Ovary (tissue), 9 donors: ENCODE measurements around the gene CHERP. TPM values are rescaled to one million over a fixed set of nuclear protein-coding genes. Genes with fewer than 3 reads are reported as not detected.

Experiments used
- DNase-seq, 5 donors: peaks; one replicate each; pipeline ENCODE4 v3.0.0-alpha.2; 2019 to 2020
- H3K27ac ChIP-seq, 2 donors: fragments of 200-600 bp; one replicate each; pipeline versions ENCODE4 v1.5.1 to v1.8.0; 2019 to 2022
- H3K27me3 ChIP-seq: fragments of 200-600 bp; one replicate; pipeline ENCODE4 v1.8.0; 2022
- H3K36me3 ChIP-seq: fragments of 200-600 bp; sonication (generic); one replicate; pipeline ENCODE4 v1.5.1; 2019
- H3K4me1 ChIP-seq: one replicate; pipeline ENCODE4 v1.8.1; 2013; ENCODE audit warnings: mild to moderate bottlenecking, moderate library complexity; ENCODE audit not compliant: insufficient read depth
- H3K4me3 ChIP-seq: fragments of 200-600 bp; sonication (generic); one replicate; pipeline ENCODE4 v1.5.1; 2017
- H3K9me3 ChIP-seq, 2 donors: fragments of 200-600 bp in 1 of 2; sonication (generic) in 1 of 2; one replicate each; pipeline versions ENCODE4 v1.5.1 to v1.8.1; 2013 to 2019; ENCODE audit warnings: mild to moderate bottlenecking in 1 of 2, moderate library complexity in 1 of 2
- EP300 ChIP-seq: sonication (generic); formaldehyde crosslinking; IDR thresholded peaks from one replicate; pipeline ENCODE4 v1.6.1; 2017; ENCODE audit warnings: antibody characterized with exemption
- POLR2A ChIP-seq: fragments of 450-650 bp; IDR thresholded peaks from one replicate; pipeline ENCODE4 v1.6.1; 2017; ENCODE audit warnings: antibody characterized with exemption, mild to moderate bottlenecking, moderate library complexity
- WGBS, 3 donors: extraction: QIAGEN DNeasy Blood & Tissue Kit in 1 of 3; methylation state at CpG; one replicate each; pipeline versions ENCODE4 v1.1.5 to v1.1.7; 2013 to 2017; 5-methylcytosine and 5-hydroxymethylcytosine counted together
- intact Hi-C, 4 donors: fragments of 100-400 bp; cut with DNase I; formaldehyde crosslinking; loops; one replicate each; pipeline versions ENCODE4 v1.11.0 to v1.15.1; 2022 to 2023
- polyA plus RNA-seq, 2 donors: library from polyadenylated mRNA; stranded (reverse); fragments of 200-250 nt in 1 of 2; fragments of 350-450 nt in 1 of 2; fragmentation: Illumina TruSeq in 1 of 2; extraction: RNeasy Lipid Tissue Mini Kit (QIAGEN cat#74804) in 1 of 2; gene quantifications; one replicate each; pipeline ENCODE4 v1.2.3, GENCODE V29; 2013 to 2014
- total RNA-seq, 7 donors: library from RNA; depleted of rRNA in 2 of 7; stranded (reverse); fragments of >200 nt in 2 of 7; fragmentation: NEBNext Ultra II Directional in 3 of 7; extraction: Animal tissue kit (Norgen Biotek cat#: 25700) in 3 of 7; gene quantifications; one replicate each; pipeline versions ENCODE4 v1.1.0 to v1.2.4, GENCODE V29; 2016 to 2023
- TF ChIP-seq, protein P1 (sequence below), 3 donors: fragments of 450-650 bp in 2 of 3; fragments of 200-600 bp in 1 of 3; IDR thresholded peaks; one replicate each; pipeline versions ENCODE4 v1.5.1 to v1.8.0; 2016 to 2022; ENCODE audit warnings: antibody characterized with exemption in 3 of 3, mild to moderate bottlenecking in 1 of 3
- donor health status: DM: no; HTN: no; CAD: no; lungs with moderate emphysema.
- donor health status: DM: no; HTN: no; CAD: no.
- donor health status: Bipolar disorder and iron deficiency.
- donor health status: DM: yes; HTN: yes; CAD: no.
- donor health status: DM: no; HTN: no; CAD: no.
- donor health status: DM: yes; HTN: yes; CAD: no.

The CHERP gene
- total and polyA plus RNA-seq, 9 donors: 5.9 to 52.6 (median 39.7) TPM

DNA sequence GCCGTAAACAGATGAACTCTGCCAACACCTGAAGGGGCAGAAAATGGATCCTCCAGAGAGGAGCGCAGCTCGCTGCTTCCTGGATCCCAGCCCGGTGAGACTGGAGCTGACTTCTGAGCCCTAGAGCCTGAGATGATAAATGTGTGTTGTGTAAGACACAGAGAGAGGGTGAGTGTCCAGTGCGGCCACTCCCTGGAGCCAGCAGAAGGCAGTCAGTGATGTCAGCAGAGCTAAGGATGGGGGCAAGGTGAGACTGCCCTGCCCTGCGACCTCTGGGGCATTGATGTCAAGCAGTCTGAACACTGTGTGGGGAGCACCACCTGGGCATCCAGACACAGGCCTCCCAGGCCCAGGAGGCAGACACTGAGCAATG lies 39.7 kb upstream of the CHERP start:
- H3K36me3 ChIP-seq: no peaks in the 10 kb centered on the region
- peaks cover 3% of the 10 kb centered on the region for H3K4me1 ChIP-seq
- no peaks in the 10 kb centered on the region for H3K9me3 ChIP-seq
- intact Hi-C loops: no loop called here
- H3K4me3 ChIP-seq: no peak overlapping the region
- no peak overlapping the region for H3K27ac ChIP-seq
- 69 to 87% (median 83%) methylated on average over 6 of the region's 6 CpGs for WGBS, 3 donors
- no peaks in the 10 kb centered on the region for H3K27me3 ChIP-seq
- TF ChIP-seq POLR2A (no peak), EP300 (no peak)
- TF ChIP-seq, protein P1, sequence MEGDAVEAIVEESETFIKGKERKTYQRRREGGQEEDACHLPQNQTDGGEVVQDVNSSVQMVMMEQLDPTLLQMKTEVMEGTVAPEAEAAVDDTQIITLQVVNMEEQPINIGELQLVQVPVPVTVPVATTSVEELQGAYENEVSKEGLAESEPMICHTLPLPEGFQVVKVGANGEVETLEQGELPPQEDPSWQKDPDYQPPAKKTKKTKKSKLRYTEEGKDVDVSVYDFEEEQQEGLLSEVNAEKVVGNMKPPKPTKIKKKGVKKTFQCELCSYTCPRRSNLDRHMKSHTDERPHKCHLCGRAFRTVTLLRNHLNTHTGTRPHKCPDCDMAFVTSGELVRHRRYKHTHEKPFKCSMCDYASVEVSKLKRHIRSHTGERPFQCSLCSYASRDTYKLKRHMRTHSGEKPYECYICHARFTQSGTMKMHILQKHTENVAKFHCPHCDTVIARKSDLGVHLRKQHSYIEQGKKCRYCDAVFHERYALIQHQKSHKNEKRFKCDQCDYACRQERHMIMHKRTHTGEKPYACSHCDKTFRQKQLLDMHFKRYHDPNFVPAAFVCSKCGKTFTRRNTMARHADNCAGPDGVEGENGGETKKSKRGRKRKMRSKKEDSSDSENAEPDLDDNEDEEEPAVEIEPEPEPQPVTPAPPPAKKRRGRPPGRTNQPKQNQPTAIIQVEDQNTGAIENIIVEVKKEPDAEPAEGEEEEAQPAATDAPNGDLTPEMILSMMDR (IDR thresholded peaks at IDR 0.05): no peak
- no peak for DNase-seq

GRCh38 chr19:16581145-16581970 lies 39.1 kb upstream of the CHERP start:
- Histone ChIP-seq H3K4me1 (peaks cover 3% of the 10 kb centered on the region), H3K27ac (no peak overlapping the region), H3K36me3 (no peaks in the 10 kb centered on the region), H3K4me3 (no peak overlapping the region), H3K9me3 (no peaks in the 10 kb centered on the region), H3K27me3 (no peaks in the 10 kb centered on the region)
- DNase-seq: no peak
- intact Hi-C loops: no loop called here
- no peak for TF ChIP-seq POLR2A
- TF ChIP-seq, protein P1 (IDR thresholded peaks at IDR 0.05): no peak
- TF ChIP-seq EP300: no peak
- WGBS, 3 donors: 59 to 68% (median 68%) methylated on average over 11 to 12 of the region's 12 CpGs

GRCh38 chr19:16579381-16579780 lies 37.1 kb upstream of the CHERP start:
- no peak overlapping the region for H3K27ac ChIP-seq
- 80 to 85% (median 81%) methylated on average over 4 of the region's 4 CpGs for WGBS, 3 donors

GRCh38 chr19:16577531-16577985 lies 35.3 kb upstream of the CHERP start:
- Histone ChIP-seq H3K4me3 (no peak overlapping the region), H3K9me3 (no peaks in the 10 kb centered on the region), H3K27ac (no peak overlapping the region), H3K36me3 (no peaks in the 10 kb centered on the region), H3K4me1 (peaks cover 8% of the 10 kb centered on the region), H3K27me3 (no peaks in the 10 kb centered on the region)
- TF ChIP-seq, protein P1 (IDR thresholded peaks at IDR 0.05): no peak
- TF ChIP-seq POLR2A (no peak), EP300 (no peak)
- intact Hi-C loops: loop anchor here in 1 of 4 donors (5.0 kb wide), 1 partner anchor 50 kb away; the partner anchor contains the start of gene MED26
- DNase-seq: no peak
- WGBS, 3 donors: 72 to 83% (median 83%) methylated on average over 17 of the region's 17 CpGs

More at GRCh38 chr19:16579381-16579780, 37.1 kb upstream of the CHERP start:
- Histone ChIP-seq H3K9me3 (no peaks in the 10 kb centered on the region), H3K36me3 (no peaks in the 10 kb centered on the region), H3K27me3 (no peaks in the 10 kb centered on the region), H3K4me3 (no peak overlapping the region), H3K4me1 (peaks cover 3% of the 10 kb centered on the region)
- intact Hi-C loops: loop anchor here in 1 of 4 donors (5.0 kb wide), 1 partner anchor 48 kb away; the partner anchor contains the start of gene MED26
- no peak for DNase-seq
- TF ChIP-seq EP300 (no peak), POLR2A (no peak)
- TF ChIP-seq, protein P1 (IDR thresholded peaks at IDR 0.05): no peak
